Measurements from ENCODE around the gene MMP17.

The MMP17 gene

DNA sequence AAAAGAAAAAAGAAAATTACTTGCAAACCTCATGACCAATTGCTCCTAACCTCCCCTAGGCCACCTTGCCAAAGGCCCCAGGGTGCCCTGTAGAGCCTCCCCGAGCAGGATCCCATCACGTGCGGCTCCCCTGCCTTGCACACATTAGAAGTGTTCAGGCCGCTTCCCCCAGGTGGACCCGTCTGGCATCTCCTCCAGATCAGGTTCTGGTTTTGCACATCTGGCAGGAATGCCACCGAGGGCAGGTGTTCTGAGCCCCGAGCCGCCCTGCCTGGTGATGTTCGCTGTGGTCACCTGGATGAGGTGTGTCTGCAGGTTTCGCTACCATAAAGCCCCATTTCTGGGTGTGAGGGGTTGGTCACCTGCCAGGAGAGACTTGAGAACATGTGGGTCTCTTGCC is 19.3 kb downstream of the MMP17 start:
- no peaks in the 10 kb centered on the region for H3K4me1 ChIP-seq (ENCODE audit: control insufficient read depth, insufficient read depth, low read length, poor library complexity, severe bottlenecking)
- no peaks in the 10 kb centered on the region for H3K9me3 ChIP-seq (ENCODE audit: control insufficient read depth, low read length)
- no peaks in the 10 kb centered on the region for H3K36me3 ChIP-seq (ENCODE audit: control insufficient read depth, insufficient read depth, low read length)
- no peak for DNase-seq
- no peaks in the 10 kb centered on the region for H3K27me3 ChIP-seq (replicated peaks; ENCODE audit: control insufficient read depth, insufficient read depth, low read length, poor library complexity, severe bottlenecking)
- no peak overlapping the region for H3K27ac ChIP-seq (ENCODE audit: insufficient read depth, low read length, poor library complexity, severe bottlenecking)
- no peak overlapping the region for H3K4me3 ChIP-seq (ENCODE audit: insufficient read depth, low read depth, low read length, poor library complexity, severe bottlenecking)

DNA sequence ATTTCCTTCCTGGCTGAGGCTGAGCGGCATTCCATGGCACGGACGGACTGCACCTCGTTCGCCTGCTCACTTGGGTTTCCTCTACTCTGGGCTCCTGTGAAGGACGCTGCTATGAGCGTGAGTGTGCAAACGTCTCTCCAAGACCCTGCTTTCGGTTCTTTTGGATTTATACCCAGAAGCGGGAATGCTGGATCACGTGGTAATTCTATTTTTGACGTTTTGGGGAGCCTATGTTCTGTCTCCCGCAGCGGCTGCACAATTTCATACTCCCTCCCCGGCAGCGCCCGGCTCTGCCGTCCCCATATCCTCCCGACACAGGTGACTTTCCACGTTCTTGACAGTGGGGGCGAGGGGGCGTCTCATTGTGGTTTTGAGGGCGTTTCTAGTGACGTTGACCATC is 20.6 kb downstream of the MMP17 start:
- no peaks in the 10 kb centered on the region for H3K4me1 ChIP-seq (ENCODE audit: control insufficient read depth, insufficient read depth, low read length, poor library complexity, severe bottlenecking)
- H3K27ac ChIP-seq (ENCODE audit: insufficient read depth, low read length, poor library complexity, severe bottlenecking): no peak overlapping the region
- DNase-seq: no peak
- no peaks in the 10 kb centered on the region for H3K36me3 ChIP-seq (ENCODE audit: control insufficient read depth, insufficient read depth, low read length)
- no peaks in the 10 kb centered on the region for H3K27me3 ChIP-seq (replicated peaks; ENCODE audit: control insufficient read depth, insufficient read depth, low read length, poor library complexity, severe bottlenecking)
- no peak overlapping the region for H3K4me3 ChIP-seq (ENCODE audit: insufficient read depth, low read depth, low read length, poor library complexity, severe bottlenecking)
- no peaks in the 10 kb centered on the region for H3K9me3 ChIP-seq (ENCODE audit: control insufficient read depth, low read length)

DNA sequence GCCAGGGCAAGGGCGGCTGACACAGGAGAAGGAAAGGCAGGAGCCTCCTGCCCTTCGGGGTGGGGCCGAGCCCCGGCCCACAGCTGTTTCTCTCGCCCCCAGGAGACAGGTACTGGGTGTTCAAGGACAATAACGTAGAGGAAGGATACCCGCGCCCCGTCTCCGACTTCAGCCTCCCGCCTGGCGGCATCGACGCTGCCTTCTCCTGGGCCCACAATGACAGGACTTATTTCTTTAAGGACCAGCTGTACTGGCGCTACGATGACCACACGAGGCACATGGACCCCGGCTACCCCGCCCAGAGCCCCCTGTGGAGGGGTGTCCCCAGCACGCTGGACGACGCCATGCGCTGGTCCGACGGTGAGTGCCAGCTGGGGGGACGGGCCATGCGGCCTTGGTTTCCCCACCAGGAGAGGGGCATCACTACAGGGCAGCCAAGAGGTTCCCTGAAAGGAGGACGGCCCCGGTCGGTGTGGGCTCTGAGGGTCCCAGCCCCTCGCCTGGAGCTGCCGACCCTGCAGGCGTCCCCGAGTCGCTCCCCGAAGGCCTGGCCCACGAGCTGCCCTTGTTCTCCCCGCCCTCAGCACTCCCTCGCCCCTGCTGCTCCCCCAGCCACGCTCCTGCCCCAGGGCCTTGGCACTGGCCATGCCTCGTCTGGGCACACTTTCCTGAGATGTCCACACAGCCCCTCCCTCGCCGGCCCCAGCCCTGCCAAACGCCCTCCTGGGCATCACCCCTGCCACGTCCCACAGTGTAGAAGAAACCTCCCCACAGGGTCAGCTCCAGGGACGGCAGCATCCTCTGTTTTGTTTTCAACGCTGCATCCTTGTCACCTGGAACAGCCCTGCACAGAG is 21.7 kb downstream of the MMP17 start:
- H3K27me3 ChIP-seq (replicated peaks; ENCODE audit: control insufficient read depth, insufficient read depth, low read length, poor library complexity, severe bottlenecking): no peaks in the 10 kb centered on the region
- no peak overlapping the region for H3K4me3 ChIP-seq (ENCODE audit: insufficient read depth, low read depth, low read length, poor library complexity, severe bottlenecking)
- no peaks in the 10 kb centered on the region for H3K4me1 ChIP-seq (ENCODE audit: control insufficient read depth, insufficient read depth, low read length, poor library complexity, severe bottlenecking)
- H3K36me3 ChIP-seq (ENCODE audit: control insufficient read depth, insufficient read depth, low read length): no peaks in the 10 kb centered on the region
- DNase-seq: no peak
- no peak overlapping the region for H3K27ac ChIP-seq (ENCODE audit: insufficient read depth, low read length, poor library complexity, severe bottlenecking)
- no peaks in the 10 kb centered on the region for H3K9me3 ChIP-seq (ENCODE audit: control insufficient read depth, low read length)

DNA sequence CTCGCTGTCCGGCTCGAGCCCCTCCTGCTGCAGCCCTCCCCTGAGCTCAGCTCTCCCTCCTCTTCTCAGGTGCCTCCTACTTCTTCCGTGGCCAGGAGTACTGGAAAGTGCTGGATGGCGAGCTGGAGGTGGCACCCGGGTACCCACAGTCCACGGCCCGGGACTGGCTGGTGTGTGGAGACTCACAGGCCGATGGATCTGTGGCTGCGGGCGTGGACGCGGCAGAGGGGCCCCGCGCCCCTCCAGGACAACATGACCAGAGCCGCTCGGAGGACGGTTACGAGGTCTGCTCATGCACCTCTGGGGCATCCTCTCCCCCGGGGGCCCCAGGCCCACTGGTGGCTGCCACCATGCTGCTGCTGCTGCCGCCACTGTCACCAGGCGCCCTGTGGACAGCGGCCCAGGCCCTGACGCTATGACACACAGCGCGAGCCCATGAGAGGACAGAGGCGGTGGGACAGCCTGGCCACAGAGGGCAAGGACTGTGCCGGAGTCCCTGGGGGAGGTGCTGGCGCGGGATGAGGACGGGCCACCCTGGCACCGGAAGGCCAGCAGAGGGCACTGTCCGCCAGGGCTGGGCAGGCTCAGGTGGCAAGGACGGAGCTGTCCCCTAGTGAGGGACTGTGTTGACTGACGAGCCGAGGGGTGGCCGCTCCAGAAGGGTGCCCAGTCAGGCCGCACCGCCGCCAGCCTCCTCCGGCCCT is 22.8 kb downstream of the MMP17 start:
- no peaks in the 10 kb centered on the region for H3K27me3 ChIP-seq (replicated peaks; ENCODE audit: control insufficient read depth, insufficient read depth, low read length, poor library complexity, severe bottlenecking)
- no peak overlapping the region for H3K4me3 ChIP-seq (ENCODE audit: insufficient read depth, low read depth, low read length, poor library complexity, severe bottlenecking)
- no peaks in the 10 kb centered on the region for H3K9me3 ChIP-seq (ENCODE audit: control insufficient read depth, low read length)
- peak in 1 of 3 donors; percentile 11 for DNase-seq
- H3K36me3 ChIP-seq (ENCODE audit: control insufficient read depth, insufficient read depth, low read length): no peaks in the 10 kb centered on the region
- no peaks in the 10 kb centered on the region for H3K4me1 ChIP-seq (ENCODE audit: control insufficient read depth, insufficient read depth, low read length, poor library complexity, severe bottlenecking)
- H3K27ac ChIP-seq (ENCODE audit: insufficient read depth, low read length, poor library complexity, severe bottlenecking): no peak overlapping the region

DNA sequence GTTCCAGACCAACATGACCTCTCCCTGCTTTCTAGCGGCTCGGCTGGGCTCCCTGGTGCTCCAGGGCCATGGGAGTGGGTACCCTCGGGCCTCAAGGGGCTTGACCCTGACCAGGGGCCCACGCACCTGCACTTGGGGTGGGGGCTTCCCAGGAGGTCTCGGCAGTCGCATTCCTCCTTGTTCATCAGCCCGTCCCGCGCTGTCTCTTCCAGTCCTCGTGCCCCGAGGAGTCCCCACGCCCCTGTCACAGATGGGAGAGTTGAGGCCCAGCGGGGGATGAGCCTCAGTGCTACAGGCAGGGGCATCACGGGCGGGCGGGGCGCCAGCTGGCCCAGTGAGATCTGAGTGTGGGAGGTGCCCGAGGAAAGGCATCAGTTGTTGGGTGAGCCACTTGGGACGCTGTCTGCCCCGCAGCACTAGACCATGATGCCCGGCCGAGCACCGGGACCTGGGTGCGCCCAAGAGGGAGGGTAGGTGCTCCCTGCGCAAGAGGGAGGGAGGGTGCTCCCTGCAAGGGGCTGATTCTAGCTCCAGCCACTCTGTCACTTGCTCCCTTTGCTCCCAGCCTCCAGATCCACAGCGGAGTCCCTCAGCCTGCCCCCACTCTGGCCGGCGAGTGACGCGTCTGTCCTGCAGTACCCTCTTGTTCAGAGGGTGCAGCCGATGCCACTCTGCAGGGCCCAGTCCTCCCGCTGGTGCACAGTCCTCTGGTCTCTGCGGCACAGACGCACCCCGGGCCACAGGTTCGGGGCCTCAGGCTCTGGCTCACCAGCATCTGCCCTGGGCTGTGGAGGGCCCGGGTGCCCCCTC is 23.8 kb downstream of the MMP17 start:
- Histone ChIP-seq H3K27ac (ENCODE audit: insufficient read depth, low read length, poor library complexity, severe bottlenecking) (no peak overlapping the region), H3K27me3 (replicated peaks; ENCODE audit: control insufficient read depth, insufficient read depth, low read length, poor library complexity, severe bottlenecking) (no peaks in the 10 kb centered on the region), H3K4me3 (ENCODE audit: insufficient read depth, low read depth, low read length, poor library complexity, severe bottlenecking) (no peak overlapping the region), H3K9me3 (ENCODE audit: control insufficient read depth, low read length) (no peaks in the 10 kb centered on the region), H3K4me1 (ENCODE audit: control insufficient read depth, insufficient read depth, low read length, poor library complexity, severe bottlenecking) (no peaks in the 10 kb centered on the region), H3K36me3 (ENCODE audit: control insufficient read depth, insufficient read depth, low read length) (no peaks in the 10 kb centered on the region)
- no peak for DNase-seq

DNA sequence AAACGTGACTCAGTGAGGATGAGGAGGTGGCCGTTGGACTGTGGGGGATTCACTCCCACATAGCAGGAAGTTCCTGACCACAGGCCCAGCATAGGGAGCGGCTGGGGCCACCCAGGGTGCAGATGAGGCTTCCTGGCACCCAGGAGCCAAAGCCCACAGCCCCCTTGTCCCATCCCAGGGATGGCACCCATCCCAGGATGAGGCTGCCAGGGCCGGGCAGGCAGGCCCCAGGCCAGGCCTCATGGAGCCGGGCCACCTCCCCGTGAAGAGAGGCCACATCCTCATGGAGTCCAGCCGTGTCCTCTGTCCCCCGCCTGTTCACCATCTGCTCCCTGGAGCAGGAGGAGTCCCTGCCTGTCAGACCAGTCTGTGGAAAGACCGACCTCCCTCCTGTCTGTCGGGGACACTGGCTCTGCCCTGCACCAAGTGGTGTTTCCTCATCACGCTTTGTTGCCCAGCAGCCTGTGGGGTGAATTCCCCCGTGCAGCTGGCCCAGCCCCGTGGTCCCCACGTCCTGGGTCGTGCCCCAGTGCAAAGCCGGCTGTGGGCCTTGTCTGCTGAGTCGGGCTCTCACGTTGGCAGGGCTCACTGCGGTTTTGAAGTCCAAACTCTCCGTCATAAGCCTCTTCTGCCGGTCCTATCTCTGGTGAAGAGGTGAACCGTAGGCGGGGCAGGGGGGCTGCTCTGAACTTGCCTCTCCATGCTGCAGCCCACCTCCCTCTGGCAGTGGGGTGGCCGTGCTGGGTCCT is 24.5 kb downstream of the MMP17 start:
- no peak overlapping the region for H3K27ac ChIP-seq (ENCODE audit: insufficient read depth, low read length, poor library complexity, severe bottlenecking)
- H3K27me3 ChIP-seq (replicated peaks; ENCODE audit: control insufficient read depth, insufficient read depth, low read length, poor library complexity, severe bottlenecking): no peaks in the 10 kb centered on the region
- H3K4me1 ChIP-seq (ENCODE audit: control insufficient read depth, insufficient read depth, low read length, poor library complexity, severe bottlenecking): no peaks in the 10 kb centered on the region
- H3K4me3 ChIP-seq (ENCODE audit: insufficient read depth, low read depth, low read length, poor library complexity, severe bottlenecking): no peak overlapping the region
- no peak for DNase-seq
- H3K36me3 ChIP-seq (ENCODE audit: control insufficient read depth, insufficient read depth, low read length): no peaks in the 10 kb centered on the region
- H3K9me3 ChIP-seq (ENCODE audit: control insufficient read depth, low read length): no peaks in the 10 kb centered on the region

DNA sequence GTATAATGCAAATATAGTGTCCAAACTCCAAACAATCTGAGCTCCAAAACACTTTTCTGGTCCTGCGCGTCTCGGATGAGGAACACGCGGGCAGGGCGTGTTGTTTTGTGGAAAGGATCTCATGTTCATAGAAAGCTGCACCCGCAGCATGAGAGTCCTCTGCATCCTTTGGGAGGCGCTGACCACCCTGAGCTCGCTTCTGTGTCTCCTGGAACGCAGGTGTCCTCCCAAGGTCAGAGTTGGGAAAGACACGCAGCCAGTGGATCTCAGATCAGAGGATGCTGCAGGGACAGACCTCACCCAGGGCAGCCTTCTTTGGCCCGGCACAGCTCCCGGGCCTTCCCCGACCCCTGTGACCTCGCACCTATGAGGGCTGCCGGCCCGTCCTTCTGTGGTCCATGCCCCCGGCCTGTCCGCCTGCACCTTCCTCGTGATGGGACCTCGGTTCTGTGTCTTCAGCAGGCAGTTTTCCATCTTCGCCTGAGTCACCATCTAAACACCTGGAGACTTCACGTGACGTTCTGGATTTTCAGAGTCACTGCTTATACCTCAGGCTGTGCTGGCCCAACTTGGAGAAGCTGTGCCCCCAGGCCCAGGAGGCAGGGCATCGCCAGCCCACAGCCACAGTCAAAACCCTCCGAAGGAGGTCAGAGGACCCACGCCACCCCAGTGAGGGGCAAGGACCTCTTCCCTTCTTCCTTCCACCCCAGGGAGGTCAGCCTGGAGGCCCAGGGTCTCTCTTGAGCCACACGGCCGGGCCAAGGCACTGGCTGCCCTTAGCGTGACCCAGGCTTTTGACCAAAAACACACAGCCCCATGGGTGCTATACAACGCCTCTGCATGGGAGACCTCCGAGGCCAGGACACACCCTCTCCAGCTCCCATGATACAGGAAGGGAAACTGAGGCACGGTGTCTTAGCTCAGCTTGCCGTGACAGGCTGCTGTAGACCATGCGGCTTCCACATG is 25.9 kb downstream of the MMP17 start:
- H3K9me3 ChIP-seq (ENCODE audit: control insufficient read depth, low read length): no peaks in the 10 kb centered on the region
- H3K36me3 ChIP-seq (ENCODE audit: control insufficient read depth, insufficient read depth, low read length): no peaks in the 10 kb centered on the region
- H3K4me1 ChIP-seq (ENCODE audit: control insufficient read depth, insufficient read depth, low read length, poor library complexity, severe bottlenecking): no peaks in the 10 kb centered on the region
- H3K4me3 ChIP-seq (ENCODE audit: insufficient read depth, low read depth, low read length, poor library complexity, severe bottlenecking): no peak overlapping the region
- H3K27me3 ChIP-seq (replicated peaks; ENCODE audit: control insufficient read depth, insufficient read depth, low read length, poor library complexity, severe bottlenecking): no peaks in the 10 kb centered on the region
- no peak for DNase-seq
- no peak overlapping the region for H3K27ac ChIP-seq (ENCODE audit: insufficient read depth, low read length, poor library complexity, severe bottlenecking)

DNA sequence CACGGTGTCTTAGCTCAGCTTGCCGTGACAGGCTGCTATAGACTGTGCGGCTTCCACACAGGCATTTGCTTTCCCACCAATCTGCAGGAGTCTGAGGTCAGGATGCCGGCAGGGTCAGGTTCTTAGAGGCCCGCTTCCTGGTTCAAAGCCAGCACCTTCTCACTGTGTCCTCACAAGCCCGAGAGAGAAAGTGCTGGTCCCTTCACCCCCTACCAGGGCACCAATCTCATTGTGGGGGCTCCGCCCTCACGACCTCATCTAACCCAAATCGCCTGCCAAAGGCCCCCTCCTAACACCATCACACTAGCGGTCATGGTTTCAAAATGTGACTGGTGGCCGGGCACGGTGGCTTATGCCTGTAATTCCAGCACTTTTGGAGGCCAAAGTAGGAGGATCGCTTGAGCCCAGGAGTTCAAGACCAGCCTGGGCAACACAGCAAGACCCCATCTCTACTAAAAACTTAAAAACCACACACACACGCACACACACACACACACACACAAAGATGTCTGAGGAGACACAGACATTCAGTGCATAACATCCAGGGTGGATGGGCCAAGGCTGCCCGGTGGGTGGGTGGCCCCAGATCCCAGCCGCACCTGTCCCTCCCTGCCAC is 26.8 kb downstream of the MMP17 start:
- Histone ChIP-seq H3K27ac (ENCODE audit: insufficient read depth, low read length, poor library complexity, severe bottlenecking) (no peak overlapping the region), H3K9me3 (ENCODE audit: control insufficient read depth, low read length) (no peaks in the 10 kb centered on the region), H3K4me3 (ENCODE audit: insufficient read depth, low read depth, low read length, poor library complexity, severe bottlenecking) (no peak overlapping the region), H3K4me1 (ENCODE audit: control insufficient read depth, insufficient read depth, low read length, poor library complexity, severe bottlenecking) (no peaks in the 10 kb centered on the region), H3K36me3 (ENCODE audit: control insufficient read depth, insufficient read depth, low read length) (no peaks in the 10 kb centered on the region), H3K27me3 (replicated peaks; ENCODE audit: control insufficient read depth, insufficient read depth, low read length, poor library complexity, severe bottlenecking) (no peaks in the 10 kb centered on the region)
- no peak for DNase-seq
